MCF 10A (cell line): ENCODE data around the gene GRB14. TPM values are rescaled to one million over a fixed set of nuclear protein-coding genes. Genes with fewer than 3 reads are reported as not detected.

Experiments
- BruUV-seq: library from RNA; stranded (reverse); fragments of 400-500 nt; replicated peaks from 2 replicates; lab custom pipeline; 2021; lab: Mats Ljungman, UMichigan
- CTCF ChIA-PET: fragments of 300-600 bp; sonication (Branson Sonifier 250); formaldehyde crosslinking; extraction: SDS; loops from one replicate; lab custom pipeline; 2021; ENCODE audit warnings: antibody characterized with exemption, inconsistent platforms; lab: Yijun Ruan, JAX
- POLR2A ChIA-PET: fragments of 300-600, 350-650 bp; sonication (Branson Sonifier 250); formaldehyde crosslinking; extraction: SDS; loops from one replicate; lab custom pipeline; 2020; ENCODE audit warnings: antibody characterized with exemption, inconsistent platforms; lab: Yijun Ruan, JAX
- DNase-seq: peaks from one replicate; pipeline ENCODE4 v3.0.0-alpha.2; 2018; ENCODE audit not compliant: unreplicated experiment
- H3K27ac Mint-ChIP-seq: one replicate; pipeline ENCODE4 v1.8.0; 2022; ENCODE audit warnings: mild to moderate bottlenecking, low read depth, mixed read lengths; ENCODE audit not compliant: unreplicated experiment
- H3K27me3 Mint-ChIP-seq: one replicate; pipeline ENCODE4 v1.8.0; 2022; ENCODE audit warnings: mixed read lengths; ENCODE audit not compliant: insufficient read depth, unreplicated experiment
- H3K36me3 Mint-ChIP-seq: one replicate; pipeline ENCODE4 v1.8.0; 2022; ENCODE audit warnings: mild to moderate bottlenecking, moderate library complexity, mixed read lengths; ENCODE audit not compliant: insufficient read depth, unreplicated experiment
- H3K4me1 Mint-ChIP-seq: one replicate; pipeline ENCODE4 v1.8.0; 2022; ENCODE audit warnings: mixed read lengths; ENCODE audit not compliant: insufficient read depth, unreplicated experiment
- H3K4me3 Mint-ChIP-seq: one replicate; pipeline ENCODE4 v1.8.0; 2022; ENCODE audit warnings: mild to moderate bottlenecking, moderate library complexity, mixed read lengths; ENCODE audit not compliant: unreplicated experiment
- H3K9me3 Mint-ChIP-seq: one replicate; pipeline ENCODE4 v1.8.0; 2022; ENCODE audit warnings: mixed read lengths; ENCODE audit not compliant: unreplicated experiment
- intact Hi-C: fragments of 100-400 bp; cut with micrococcal nuclease; formaldehyde crosslinking; loops from 2 replicates; pipeline ENCODE4 v1.14.1; 2022
- total RNA-seq: library from RNA; stranded (reverse); gene quantifications from 2 replicates; pipeline ENCODE4 v1.2.3, GENCODE V29; 2022
- TF ChIP-seq, protein P1 (sequence below): fragments of 200-600 bp; IDR thresholded peaks from one replicate; pipeline ENCODE4 v1.8.0; 2022; ENCODE audit warnings: antibody characterized with exemption, mild to moderate bottlenecking; ENCODE audit not compliant: unreplicated experiment

GRB14 gene
- total RNA-seq, 1 experiment from 2014 or later: 2.0 TPM

DNA sequence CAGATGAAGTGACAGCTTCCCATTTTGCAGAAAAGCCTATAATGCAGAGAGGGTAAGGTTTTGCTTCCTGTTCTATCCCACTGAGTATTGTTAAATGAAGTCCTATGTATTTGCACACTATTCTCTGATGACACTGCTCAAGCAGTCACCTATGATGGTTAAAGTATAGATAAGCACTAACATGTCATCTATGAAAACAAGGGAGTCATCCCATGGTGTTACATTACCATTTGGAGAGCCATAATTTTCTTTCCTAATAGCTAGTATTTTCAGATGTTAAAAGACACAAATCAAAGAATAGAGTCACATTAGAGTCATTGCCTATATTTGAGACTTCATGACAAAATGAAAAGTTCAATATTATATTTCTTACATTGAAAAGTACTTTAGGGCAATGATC lies 42.8 kb upstream of the GRB14 start:
- Mint-ChIP-seq H3K4me3 (no peak overlapping the region), H3K4me1 (no peaks in the 10 kb centered on the region), H3K27ac (no peak overlapping the region), H3K36me3 (peaks cover 6% of the 10 kb centered on the region), H3K27me3 (no peaks in the 10 kb centered on the region), H3K9me3 (no peaks in the 10 kb centered on the region)
- ChIA-PET CTCF (interaction anchor here (0.6 to 2.2 kb wide), 3 partner anchors 10 to 1725 kb away, joined by 3 to 6 read pairs (median 3); no protein-coding TSS in a partner anchor), POLR2A (interaction anchor here (0.5 to 1.5 kb wide), 3 partner anchors 10 to 60 kb away, joined by 3 to 5 read pairs (median 3); no protein-coding TSS in a partner anchor)
- no peak for DNase-seq
- BruUV-seq: no TSS peak
- TF ChIP-seq, protein P1, sequence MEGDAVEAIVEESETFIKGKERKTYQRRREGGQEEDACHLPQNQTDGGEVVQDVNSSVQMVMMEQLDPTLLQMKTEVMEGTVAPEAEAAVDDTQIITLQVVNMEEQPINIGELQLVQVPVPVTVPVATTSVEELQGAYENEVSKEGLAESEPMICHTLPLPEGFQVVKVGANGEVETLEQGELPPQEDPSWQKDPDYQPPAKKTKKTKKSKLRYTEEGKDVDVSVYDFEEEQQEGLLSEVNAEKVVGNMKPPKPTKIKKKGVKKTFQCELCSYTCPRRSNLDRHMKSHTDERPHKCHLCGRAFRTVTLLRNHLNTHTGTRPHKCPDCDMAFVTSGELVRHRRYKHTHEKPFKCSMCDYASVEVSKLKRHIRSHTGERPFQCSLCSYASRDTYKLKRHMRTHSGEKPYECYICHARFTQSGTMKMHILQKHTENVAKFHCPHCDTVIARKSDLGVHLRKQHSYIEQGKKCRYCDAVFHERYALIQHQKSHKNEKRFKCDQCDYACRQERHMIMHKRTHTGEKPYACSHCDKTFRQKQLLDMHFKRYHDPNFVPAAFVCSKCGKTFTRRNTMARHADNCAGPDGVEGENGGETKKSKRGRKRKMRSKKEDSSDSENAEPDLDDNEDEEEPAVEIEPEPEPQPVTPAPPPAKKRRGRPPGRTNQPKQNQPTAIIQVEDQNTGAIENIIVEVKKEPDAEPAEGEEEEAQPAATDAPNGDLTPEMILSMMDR: no peak
- intact Hi-C loops: no loop called here

DNA sequence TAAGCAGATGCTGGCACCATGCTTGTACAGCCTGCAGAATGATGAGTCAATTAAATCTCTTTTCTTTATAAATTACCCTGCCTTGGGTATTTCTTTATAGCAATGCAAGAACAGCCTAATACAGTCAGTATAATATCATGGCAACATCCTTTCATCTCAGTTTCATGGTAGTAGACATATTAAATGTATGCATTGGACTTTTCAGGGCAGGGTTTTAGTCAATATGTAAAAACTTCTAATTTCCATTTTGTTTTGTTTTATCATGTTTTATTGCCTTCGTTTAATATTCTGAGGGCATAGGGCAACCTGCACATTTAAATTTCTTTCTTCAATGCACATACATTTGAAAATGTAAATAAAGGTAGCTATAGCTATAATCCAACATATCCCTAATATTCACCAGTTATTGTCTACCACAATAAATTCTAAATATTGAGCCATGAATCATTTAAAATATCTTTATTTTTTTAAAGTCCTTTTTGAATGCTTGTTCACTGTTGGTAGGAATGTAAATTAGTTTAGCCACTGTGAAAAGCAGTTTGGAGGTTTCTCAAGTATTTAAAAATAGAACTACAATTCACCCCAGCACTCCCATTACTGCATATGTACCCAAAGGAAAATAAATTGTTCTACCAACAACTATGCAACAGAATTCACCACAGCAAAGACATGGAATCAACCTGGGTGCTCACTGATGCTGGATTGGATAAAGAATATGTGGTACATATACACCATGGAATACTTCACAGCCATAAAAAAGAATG lies 41.8 kb upstream of the GRB14 start:
- H3K27me3 Mint-ChIP-seq: no peaks in the 10 kb centered on the region
- peaks cover 6% of the 10 kb centered on the region for H3K36me3 Mint-ChIP-seq
- H3K9me3 Mint-ChIP-seq: no peaks in the 10 kb centered on the region
- no TSS peak for BruUV-seq
- intact Hi-C loops: no loop called here
- POLR2A ChIA-PET: interaction anchor here (0.9 to 1.5 kb wide), 2 partner anchors 11 to 57 kb away, joined by 3 read pairs; no protein-coding TSS in a partner anchor
- H3K4me1 Mint-ChIP-seq: no peaks in the 10 kb centered on the region
- no peak overlapping the region for H3K4me3 Mint-ChIP-seq
- no peak for DNase-seq
- CTCF ChIA-PET: interaction anchor here (0.6 to 2.2 kb wide), 3 partner anchors 11 to 1724 kb away, joined by 3 to 6 read pairs (median 3); no protein-coding TSS in a partner anchor
- no peak overlapping the region for H3K27ac Mint-ChIP-seq
- TF ChIP-seq, protein P1: no peak

DNA sequence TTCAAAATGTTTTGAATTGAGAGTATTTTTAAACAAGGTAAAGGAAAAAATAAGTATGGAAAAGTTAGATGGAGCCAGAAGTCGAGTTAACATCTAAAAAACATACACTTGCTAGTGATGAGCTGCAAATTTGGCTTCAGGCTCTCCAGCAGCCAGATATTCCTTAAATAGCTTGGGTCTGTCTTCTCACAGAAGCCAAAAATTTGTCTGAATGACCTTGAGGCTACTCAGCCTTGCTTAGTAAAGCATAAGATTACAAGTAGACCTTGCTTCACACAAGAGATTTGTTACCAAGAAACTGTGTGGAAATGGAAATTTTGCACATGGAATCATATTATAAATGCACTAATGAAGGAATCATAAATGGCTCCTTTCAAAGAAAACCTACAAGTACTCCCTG lies 40.8 kb upstream of the GRB14 start:
- H3K4me3 Mint-ChIP-seq: no peak overlapping the region
- ChIA-PET CTCF (no interaction called here), POLR2A (no interaction called here)
- no peaks in the 10 kb centered on the region for H3K27me3 Mint-ChIP-seq
- no peak for DNase-seq
- H3K36me3 Mint-ChIP-seq: peaks cover 6% of the 10 kb centered on the region
- TF ChIP-seq, protein P1: no peak
- no TSS peak for BruUV-seq
- no peaks in the 10 kb centered on the region for H3K9me3 Mint-ChIP-seq
- H3K27ac Mint-ChIP-seq: no peak overlapping the region
- intact Hi-C loops: no loop called here
- no peaks in the 10 kb centered on the region for H3K4me1 Mint-ChIP-seq

DNA sequence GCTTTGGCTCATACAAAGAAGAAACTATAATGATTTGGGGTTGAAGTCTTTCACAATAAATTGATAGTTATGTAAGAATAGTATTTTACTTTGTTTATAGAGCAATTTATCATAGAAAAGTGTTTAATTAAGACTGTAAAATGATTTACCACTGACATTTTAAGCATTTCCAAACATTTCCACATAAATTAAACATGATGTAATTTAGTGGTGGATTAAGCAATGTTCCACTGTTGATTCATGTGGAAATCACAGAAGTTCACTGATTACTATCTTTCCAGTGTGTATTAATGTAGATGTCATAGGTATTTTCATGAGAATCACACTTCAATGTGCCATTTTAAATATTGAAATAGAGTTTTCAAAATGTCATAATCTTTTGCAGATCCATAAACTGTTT lies 40.1 kb upstream of the GRB14 start:
- POLR2A ChIA-PET: interaction anchor here (0.8 to 1.1 kb wide), 4 partner anchors 22 to 59 kb away, joined by 3 to 4 read pairs (median 4); no protein-coding TSS in a partner anchor
- TF ChIP-seq, protein P1: no peak
- no peak overlapping the region for H3K27ac Mint-ChIP-seq
- no peak overlapping the region for H3K4me3 Mint-ChIP-seq
- CTCF ChIA-PET: no interaction called here
- no peaks in the 10 kb centered on the region for H3K27me3 Mint-ChIP-seq
- DNase-seq: peak; percentile 54
- BruUV-seq: no TSS peak
- no peaks in the 10 kb centered on the region for H3K9me3 Mint-ChIP-seq
- no peaks in the 10 kb centered on the region for H3K4me1 Mint-ChIP-seq
- peaks cover 6% of the 10 kb centered on the region for H3K36me3 Mint-ChIP-seq
- intact Hi-C loops: no loop called here
